PFSK-1 (cell line): ENCODE data around the gene COL19A1.

Experiments used
- FOXP2 ChIP-seq: optimal IDR thresholded peaks from 2 replicates; pipeline ENCODE3; 2011; ENCODE audit warnings: borderline replicate concordance, control low read depth, inconsistent platforms; ENCODE audit not compliant: insufficient read depth; ENCODE audit errors: extremely low read length, extremely low read depth
- POLR2AphosphoS5 ChIP-seq: IDR thresholded peaks from 2 replicates; pipeline ENCODE4 v1.6.1; 2012; ENCODE audit warnings: low read depth, mild to moderate bottlenecking, control low read depth, low read length, moderate library complexity
- SIN3A ChIP-seq: IDR thresholded peaks from 2 replicates; pipeline ENCODE4 v1.6.1; 2012; ENCODE audit warnings: mild to moderate bottlenecking, low read length, moderate library complexity, borderline replicate concordance; ENCODE audit not compliant: insufficient read depth
- TAF1 ChIP-seq: IDR thresholded peaks from 2 replicates; pipeline ENCODE4 v1.6.1; 2012; ENCODE audit warnings: low read length, control low read depth, borderline replicate concordance; ENCODE audit not compliant: insufficient read depth
- TF ChIP-seq, protein P1 (sequence below), 2 experiments: IDR thresholded peaks; 2 replicates each; pipeline versions ENCODE4 v1.6.1 to v1.8.0; 2011 to 2012; ENCODE audit warnings: low read depth in 2 of 2, low read length in 2 of 2, control low read depth in 1 of 2, inconsistent platforms in 1 of 2, mild to moderate bottlenecking in 1 of 2, moderate library complexity in 1 of 2; ENCODE audit not compliant: insufficient read depth in 1 of 2

The COL19A1 gene

DNA sequence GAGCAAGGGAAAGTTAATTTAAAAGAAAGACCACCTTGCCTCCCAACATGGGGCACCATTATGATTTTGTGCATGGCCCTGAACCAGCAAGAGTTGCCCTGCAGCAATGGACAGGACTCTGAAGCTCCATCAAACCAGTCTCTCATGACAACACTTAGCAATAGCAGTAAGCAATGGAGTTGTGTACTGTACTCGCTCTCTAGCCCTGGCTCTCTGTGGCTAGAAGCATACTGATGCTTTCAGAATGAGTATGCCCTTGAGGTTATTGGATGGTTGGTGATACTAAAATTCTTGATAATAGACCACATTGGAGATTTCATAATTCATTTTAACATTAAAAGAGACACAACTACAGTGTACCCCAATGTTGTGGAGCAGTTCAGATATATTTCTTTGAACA lies 46.3 kb upstream of the COL19A1 start:
- no peak for TF ChIP-seq SIN3A
- TF ChIP-seq FOXP2: no peak
- no peak for TF ChIP-seq TAF1
- TF ChIP-seq, protein P1, sequence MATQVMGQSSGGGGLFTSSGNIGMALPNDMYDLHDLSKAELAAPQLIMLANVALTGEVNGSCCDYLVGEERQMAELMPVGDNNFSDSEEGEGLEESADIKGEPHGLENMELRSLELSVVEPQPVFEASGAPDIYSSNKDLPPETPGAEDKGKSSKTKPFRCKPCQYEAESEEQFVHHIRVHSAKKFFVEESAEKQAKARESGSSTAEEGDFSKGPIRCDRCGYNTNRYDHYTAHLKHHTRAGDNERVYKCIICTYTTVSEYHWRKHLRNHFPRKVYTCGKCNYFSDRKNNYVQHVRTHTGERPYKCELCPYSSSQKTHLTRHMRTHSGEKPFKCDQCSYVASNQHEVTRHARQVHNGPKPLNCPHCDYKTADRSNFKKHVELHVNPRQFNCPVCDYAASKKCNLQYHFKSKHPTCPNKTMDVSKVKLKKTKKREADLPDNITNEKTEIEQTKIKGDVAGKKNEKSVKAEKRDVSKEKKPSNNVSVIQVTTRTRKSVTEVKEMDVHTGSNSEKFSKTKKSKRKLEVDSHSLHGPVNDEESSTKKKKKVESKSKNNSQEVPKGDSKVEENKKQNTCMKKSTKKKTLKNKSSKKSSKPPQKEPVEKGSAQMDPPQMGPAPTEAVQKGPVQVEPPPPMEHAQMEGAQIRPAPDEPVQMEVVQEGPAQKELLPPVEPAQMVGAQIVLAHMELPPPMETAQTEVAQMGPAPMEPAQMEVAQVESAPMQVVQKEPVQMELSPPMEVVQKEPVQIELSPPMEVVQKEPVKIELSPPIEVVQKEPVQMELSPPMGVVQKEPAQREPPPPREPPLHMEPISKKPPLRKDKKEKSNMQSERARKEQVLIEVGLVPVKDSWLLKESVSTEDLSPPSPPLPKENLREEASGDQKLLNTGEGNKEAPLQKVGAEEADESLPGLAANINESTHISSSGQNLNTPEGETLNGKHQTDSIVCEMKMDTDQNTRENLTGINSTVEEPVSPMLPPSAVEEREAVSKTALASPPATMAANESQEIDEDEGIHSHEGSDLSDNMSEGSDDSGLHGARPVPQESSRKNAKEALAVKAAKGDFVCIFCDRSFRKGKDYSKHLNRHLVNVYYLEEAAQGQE (IDR thresholded peaks at IDR 0.05; ENCODE audit: insufficient read depth in 1 of 2, low read depth in 2 of 2, low read length in 2 of 2): no peak
- TF ChIP-seq POLR2AphosphoS5: no peak

DNA sequence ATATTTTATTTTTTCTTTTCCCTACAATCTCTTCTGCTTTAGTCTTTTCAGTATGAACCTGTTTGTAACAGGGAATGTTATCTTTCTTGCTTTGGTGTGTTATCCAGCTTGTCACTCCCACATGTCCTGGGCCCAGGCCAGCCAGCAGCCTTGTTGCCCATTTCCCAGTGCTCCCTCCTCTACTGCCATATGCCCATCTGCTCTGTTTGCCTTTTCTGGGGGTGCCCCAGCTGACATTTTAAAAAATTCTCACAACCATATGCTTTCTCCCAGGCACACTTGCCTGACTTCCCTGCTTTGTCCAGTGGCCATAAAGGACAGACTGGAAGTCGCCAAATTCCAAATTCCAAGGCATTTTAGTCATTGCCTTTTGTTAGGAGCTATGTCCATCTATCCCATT lies 45.9 kb upstream of the COL19A1 start:
- TF ChIP-seq POLR2AphosphoS5 (no peak), TAF1 (no peak), FOXP2 (no peak), SIN3A (no peak)
- TF ChIP-seq, protein P1 (IDR thresholded peaks at IDR 0.05; ENCODE audit: insufficient read depth in 1 of 2, low read depth in 2 of 2, low read length in 2 of 2): no peak

DNA sequence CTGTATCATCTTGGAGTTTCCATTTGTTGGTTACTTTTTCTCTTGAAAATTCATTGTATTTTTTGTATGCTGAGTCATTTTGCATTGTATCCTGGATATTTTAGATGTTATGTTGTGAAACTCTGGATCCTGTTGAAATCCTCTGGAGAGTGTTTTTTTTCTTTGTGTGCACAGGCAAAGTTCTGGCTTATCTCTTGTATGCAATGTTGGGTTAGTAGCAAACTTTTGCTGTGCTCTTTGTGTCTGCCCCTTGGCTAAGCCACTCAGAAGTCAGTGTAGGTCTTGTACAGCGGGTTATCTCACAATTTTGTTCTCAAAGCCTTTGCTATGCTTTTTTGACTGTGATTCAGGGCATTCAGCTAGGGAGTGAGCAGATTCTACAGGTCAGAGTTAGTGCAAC lies 40.5 kb upstream of the COL19A1 start:
- TF ChIP-seq POLR2AphosphoS5 (no peak), FOXP2 (no peak), TAF1 (no peak), SIN3A (no peak)
- TF ChIP-seq, protein P1 (IDR thresholded peaks at IDR 0.05; ENCODE audit: insufficient read depth in 1 of 2, low read depth in 2 of 2, low read length in 2 of 2): no peak

DNA sequence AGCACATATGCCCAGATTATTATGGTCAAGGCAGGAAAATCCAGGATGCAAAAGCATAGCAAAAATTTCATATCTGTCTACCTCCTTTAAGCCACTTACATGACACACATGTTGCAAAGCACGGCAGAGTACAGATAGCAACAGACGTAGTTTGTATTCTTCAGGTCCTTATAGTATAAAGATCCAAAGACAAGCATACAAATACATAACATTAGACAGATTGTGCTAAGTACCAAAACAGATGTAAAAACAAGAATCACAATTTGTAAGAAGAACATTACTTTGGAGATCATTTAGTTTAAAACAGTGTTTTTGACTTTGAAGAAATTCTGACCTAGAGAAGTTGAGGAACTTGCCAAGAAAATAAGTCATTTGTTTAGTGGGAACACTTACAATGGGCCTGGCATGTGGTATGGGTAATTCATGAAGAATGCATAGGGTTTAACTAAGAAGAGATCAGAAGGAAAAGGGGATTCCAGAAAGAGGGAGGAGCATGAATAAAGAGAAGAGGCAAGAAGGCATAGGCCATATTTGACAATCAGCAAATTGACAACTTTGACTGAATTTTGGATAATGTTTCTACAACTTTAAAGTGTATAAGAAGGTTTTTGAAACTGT lies 39.0 kb upstream of the COL19A1 start:
- TF ChIP-seq TAF1: no peak
- TF ChIP-seq POLR2AphosphoS5: no peak
- no peak for TF ChIP-seq FOXP2
- TF ChIP-seq SIN3A: no peak
- TF ChIP-seq, protein P1 (IDR thresholded peaks at IDR 0.05; ENCODE audit: insufficient read depth in 1 of 2, low read depth in 2 of 2, low read length in 2 of 2): no peak

DNA sequence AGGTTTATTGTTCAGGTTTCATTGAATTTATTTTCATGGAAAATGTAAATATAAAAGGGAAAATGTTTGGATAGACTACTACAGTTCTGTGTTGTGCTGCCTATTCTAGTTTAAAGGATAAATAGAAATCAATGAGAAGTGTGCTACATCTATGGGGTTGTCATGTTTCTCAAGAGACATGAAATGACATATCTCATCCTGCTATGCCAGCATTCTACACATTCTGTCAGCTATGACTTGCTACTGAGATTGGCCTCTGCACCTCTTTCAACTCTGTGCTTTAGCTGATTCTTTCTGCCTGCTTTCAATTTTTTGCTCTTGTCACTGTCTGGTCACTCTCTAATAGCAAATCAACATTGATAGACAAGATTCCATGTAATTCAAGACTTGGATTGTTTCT lies 33.8 kb upstream of the COL19A1 start:
- TF ChIP-seq, protein P1 (IDR thresholded peaks at IDR 0.05; ENCODE audit: insufficient read depth in 1 of 2, low read depth in 2 of 2, low read length in 2 of 2): no peak
- TF ChIP-seq FOXP2 (no peak), SIN3A (no peak), TAF1 (no peak), POLR2AphosphoS5 (no peak)
